ENCODE measurements around the gene SLC9A3.

Gene SLC9A3

GRCh38 chr5:538271-538771 lies 14.1 kb upstream of the SLC9A3 start:
- Histone ChIP-seq H3K4me3 (ENCODE audit: low read length) (no peak overlapping the region), H3K79me2 (ENCODE audit: control insufficient read depth, low read length) (no peaks in the 10 kb centered on the region), H3F3A (ENCODE audit: control insufficient read depth, insufficient read depth) (no peaks in the 10 kb centered on the region), H3K27me3 (ENCODE audit: control insufficient read depth, low read length) (no peaks in the 10 kb centered on the region), H3K36me3 (ENCODE audit: control insufficient read depth, low read length) (no peaks in the 10 kb centered on the region), H4K20me1 (ENCODE audit: control insufficient read depth, insufficient read depth, low read depth, low read length) (no peaks in the 10 kb centered on the region), H3K27ac (ENCODE audit: low read depth, low read length) (no peak overlapping the region), H3K4me2 (ENCODE audit: low read length) (no peak overlapping the region), H3K9me2 (replicated peaks; ENCODE audit: control insufficient read depth, low read length) (no peaks in the 10 kb centered on the region), H3K9me3 (ENCODE audit: control insufficient read depth, insufficient read depth, low read length) (no peaks in the 10 kb centered on the region), H3K4me1 (ENCODE audit: control insufficient read depth, low read length) (peaks cover 3% of the 10 kb centered on the region)
- TF ChIP-seq CTCF (IDR thresholded peaks at IDR 0.05; ENCODE audit: low read depth, low read length, poor library complexity, severe bottlenecking) (no peak), EZH2phosphoT487 (IDR thresholded peaks at IDR 0.05; ENCODE audit: borderline replicate concordance, low read length) (no peak)

DNA sequence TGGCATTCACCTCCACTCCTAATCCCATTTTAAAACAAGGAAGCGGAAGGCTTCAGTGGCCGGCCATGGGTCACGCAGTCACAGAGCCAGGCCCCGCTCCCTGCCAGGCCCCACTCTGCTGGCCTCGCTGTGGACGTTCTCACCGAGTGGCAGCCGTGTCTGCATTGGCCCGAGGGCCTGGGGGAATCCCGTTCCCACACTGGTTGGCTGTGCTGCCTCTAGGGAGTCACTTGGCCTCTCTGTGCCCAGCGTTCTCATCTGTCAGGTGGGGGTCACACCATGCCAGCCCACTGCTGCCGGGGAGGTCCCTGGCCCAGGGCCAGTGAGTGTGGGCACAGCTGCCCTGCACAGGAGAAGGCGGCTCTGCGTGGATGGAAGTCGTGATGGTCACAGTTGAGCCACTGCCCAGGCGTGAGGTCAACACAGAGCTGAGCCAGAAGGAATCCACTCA lies 13.4 kb upstream of the SLC9A3 start:
- Histone ChIP-seq H3K4me3 (ENCODE audit: low read length) (no peak overlapping the region), H3K27me3 (ENCODE audit: control insufficient read depth, low read length) (0 out of 2 replicates have a peak, but pooled peaks cover 4% of the 10 kb centered on the region), H3K4me2 (ENCODE audit: low read length) (no peak overlapping the region), H3K27ac (ENCODE audit: low read depth, low read length) (no peak overlapping the region), H3K4me1 (ENCODE audit: control insufficient read depth, low read length) (no peaks in the 10 kb centered on the region), H4K20me1 (ENCODE audit: control insufficient read depth, insufficient read depth, low read depth, low read length) (no peaks in the 10 kb centered on the region), H3K9me3 (ENCODE audit: control insufficient read depth, insufficient read depth, low read length) (no peaks in the 10 kb centered on the region), H3K79me2 (ENCODE audit: control insufficient read depth, low read length) (no peaks in the 10 kb centered on the region), H3F3A (ENCODE audit: control insufficient read depth, insufficient read depth) (no peaks in the 10 kb centered on the region), H3K36me3 (ENCODE audit: control insufficient read depth, low read length) (no peaks in the 10 kb centered on the region), H3K9me2 (replicated peaks; ENCODE audit: control insufficient read depth, low read length) (no peaks in the 10 kb centered on the region)
- TF ChIP-seq CTCF (IDR thresholded peaks at IDR 0.05; ENCODE audit: low read depth, low read length, poor library complexity, severe bottlenecking) = no peak
- TF ChIP-seq EZH2phosphoT487 (IDR thresholded peaks at IDR 0.05; ENCODE audit: borderline replicate concordance, low read length) = no peak

DNA sequence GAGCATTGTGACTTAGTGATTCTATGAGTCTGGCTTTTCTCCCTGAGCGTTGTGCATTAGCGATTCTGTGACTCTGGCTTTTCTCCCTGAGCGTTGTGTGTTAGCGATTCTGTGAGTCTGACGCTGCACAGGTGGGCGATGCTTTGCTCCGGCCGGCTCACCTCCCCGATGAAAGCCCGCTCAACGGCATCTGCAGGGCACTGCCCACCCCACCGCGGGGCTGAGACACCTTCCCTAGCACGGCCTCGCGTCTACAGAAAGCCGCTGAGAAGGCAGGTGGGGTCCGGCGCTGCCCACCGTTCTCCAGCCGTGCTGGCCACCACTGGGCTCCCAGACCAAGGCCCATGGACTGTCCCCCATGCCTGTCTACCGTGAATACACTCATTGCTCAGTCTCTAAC lies 12.8 kb upstream of the SLC9A3 start:
- H3K9me3 ChIP-seq (ENCODE audit: control insufficient read depth, insufficient read depth, low read length) = no peaks in the 10 kb centered on the region
- H4K20me1 ChIP-seq (ENCODE audit: control insufficient read depth, insufficient read depth, low read depth, low read length) = no peaks in the 10 kb centered on the region
- no peak for TF ChIP-seq CTCF (IDR thresholded peaks at IDR 0.05; ENCODE audit: low read depth, low read length, poor library complexity, severe bottlenecking)
- no peak for TF ChIP-seq EZH2phosphoT487 (IDR thresholded peaks at IDR 0.05; ENCODE audit: borderline replicate concordance, low read length)
- peaks cover 4% of the 10 kb centered on the region; the same call in 1 of the 2 replicates for H3K27me3 ChIP-seq (ENCODE audit: control insufficient read depth, low read length)
- no peaks in the 10 kb centered on the region for H3K36me3 ChIP-seq (ENCODE audit: control insufficient read depth, low read length)
- H3F3A ChIP-seq (ENCODE audit: control insufficient read depth, insufficient read depth) = no peaks in the 10 kb centered on the region
- H3K27ac ChIP-seq (ENCODE audit: low read depth, low read length) = no peak overlapping the region
- no peak overlapping the region for H3K4me3 ChIP-seq (ENCODE audit: low read length)
- peaks cover under 1% of the 10 kb centered on the region for H3K4me1 ChIP-seq (ENCODE audit: control insufficient read depth, low read length)
- no peak overlapping the region for H3K4me2 ChIP-seq (ENCODE audit: low read length)
- no peaks in the 10 kb centered on the region for H3K79me2 ChIP-seq (ENCODE audit: control insufficient read depth, low read length)
- H3K9me2 ChIP-seq (replicated peaks; ENCODE audit: control insufficient read depth, low read length) = no peaks in the 10 kb centered on the region
